ENCODE data around the gene PPIF.
A peak's percentile ranks its signal among the peaks of the same experiment; 100 is the strongest.
"Not testable (repeated sequence)": the region's sequence is repeated elsewhere in the genome, so short reads cannot be mapped to it uniquely, and the experiment has no call there.

Gene PPIF

DNA sequence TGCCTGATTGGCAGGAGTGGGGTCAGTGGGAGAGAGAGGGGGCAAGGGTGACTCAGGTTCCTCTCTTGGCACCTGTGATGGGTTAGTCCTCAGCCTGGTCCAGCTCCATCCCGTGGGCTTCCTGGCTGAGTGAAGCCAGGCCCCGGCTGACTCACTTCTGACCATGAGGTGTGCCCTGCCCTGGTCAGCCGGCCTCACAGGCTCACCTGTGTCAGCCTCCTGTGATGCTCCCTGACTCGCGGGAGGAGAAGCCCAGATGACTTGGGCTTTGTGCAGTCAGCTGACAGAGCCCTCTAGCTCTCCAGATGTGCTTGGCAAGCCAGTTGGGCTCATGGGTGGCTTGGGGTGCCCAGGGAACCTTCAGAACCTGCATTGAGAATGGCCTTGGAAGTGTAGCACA lies 16.0 kb upstream of the PPIF start:
- no peaks in the 10 kb centered on the region for H3K27me3 ChIP-seq (replicated peaks in 2 of 5; ENCODE audit: control insufficient read depth in 4 of 5, insufficient read depth in 5 of 5, low read length in 4 of 5)
- ChIA-PET CTCF (interaction anchor here (1.4 to 4.6 kb wide), 4 partner anchors 8 to 18 kb away, joined by 3 to 28 read pairs (median 10); no protein-coding TSS in a partner anchor), POLR2A (interaction anchor here (1.2 kb wide), 1 partner anchor 8 kb away, joined by 4 read pairs; no protein-coding TSS in a partner anchor)
- WGBS (ENCODE audit: insufficient coverage): 91% methylated on average over 5 of the region's 5 CpGs
- H3K9me3 ChIP-seq (ENCODE audit: control extremely low read depth in 1 of 5, control insufficient read depth in 4 of 5, insufficient read depth in 2 of 5, low read depth in 1 of 5, low read length in 4 of 5): peaks cover 0 to 2% (median 0%) of the 10 kb centered on the region in 5 experiments
- H3K36me3 ChIP-seq (ENCODE audit: control insufficient read depth in 4 of 4, insufficient read depth in 4 of 4, low read length in 3 of 4): no peaks in the 10 kb centered on the region
- peak in 1 of 3 donors; percentile 31 for DNase-seq
- H3K4me3 ChIP-seq (ENCODE audit: control insufficient read depth in 1 of 7, extremely low read depth in 1 of 7, insufficient read depth in 4 of 7, low read depth in 2 of 7, low read length in 6 of 7): no peak overlapping the region
- peaks cover 0 to 5% (median 0%) of the 10 kb centered on the region in 4 experiments for H3K4me1 ChIP-seq (ENCODE audit: control extremely low read depth in 1 of 4, control insufficient read depth in 4 of 4, insufficient read depth in 4 of 4, low read length in 3 of 4)
- no peak overlapping the region for H3K27ac ChIP-seq (ENCODE audit: insufficient read depth in 1 of 2, low read depth in 1 of 2, low read length in 2 of 2, poor library complexity in 1 of 2, severe bottlenecking in 2 of 2)

GRCh38 chr10:79331709-79332108 lies 15.6 kb upstream of the PPIF start:
- ChIA-PET CTCF (interaction anchor here (1.4 to 4.6 kb wide), 4 partner anchors 8 to 18 kb away, joined by 3 to 28 read pairs (median 10); no protein-coding TSS in a partner anchor), POLR2A (interaction anchor here (1.2 kb wide), 1 partner anchor 9 kb away, joined by 4 read pairs; no protein-coding TSS in a partner anchor)
- H3K27me3 ChIP-seq (replicated peaks in 2 of 5; ENCODE audit: control insufficient read depth in 4 of 5, insufficient read depth in 5 of 5, low read length in 4 of 5): no peaks in the 10 kb centered on the region
- H3K4me1 ChIP-seq (ENCODE audit: control extremely low read depth in 1 of 4, control insufficient read depth in 4 of 4, insufficient read depth in 4 of 4, low read length in 3 of 4): peaks cover 0 to 5% (median 0%) of the 10 kb centered on the region in 4 experiments
- no peaks in the 10 kb centered on the region for H3K36me3 ChIP-seq (ENCODE audit: control insufficient read depth in 4 of 4, insufficient read depth in 4 of 4, low read length in 3 of 4)
- H3K9me3 ChIP-seq (ENCODE audit: control extremely low read depth in 1 of 5, control insufficient read depth in 4 of 5, insufficient read depth in 2 of 5, low read depth in 1 of 5, low read length in 4 of 5): peaks cover 0 to 2% (median 0%) of the 10 kb centered on the region in 5 experiments
- H3K4me3 ChIP-seq (ENCODE audit: control insufficient read depth in 1 of 7, extremely low read depth in 1 of 7, insufficient read depth in 4 of 7, low read depth in 2 of 7, low read length in 6 of 7): no peak overlapping the region
- WGBS (ENCODE audit: insufficient coverage): 87% methylated on average over 3 of the region's 6 CpGs
- peak; percentile 70 to 93 (median 84) for DNase-seq
- no peak overlapping the region for H3K27ac ChIP-seq (ENCODE audit: insufficient read depth in 1 of 2, low read depth in 1 of 2, low read length in 2 of 2, poor library complexity in 1 of 2, severe bottlenecking in 2 of 2)

DNA sequence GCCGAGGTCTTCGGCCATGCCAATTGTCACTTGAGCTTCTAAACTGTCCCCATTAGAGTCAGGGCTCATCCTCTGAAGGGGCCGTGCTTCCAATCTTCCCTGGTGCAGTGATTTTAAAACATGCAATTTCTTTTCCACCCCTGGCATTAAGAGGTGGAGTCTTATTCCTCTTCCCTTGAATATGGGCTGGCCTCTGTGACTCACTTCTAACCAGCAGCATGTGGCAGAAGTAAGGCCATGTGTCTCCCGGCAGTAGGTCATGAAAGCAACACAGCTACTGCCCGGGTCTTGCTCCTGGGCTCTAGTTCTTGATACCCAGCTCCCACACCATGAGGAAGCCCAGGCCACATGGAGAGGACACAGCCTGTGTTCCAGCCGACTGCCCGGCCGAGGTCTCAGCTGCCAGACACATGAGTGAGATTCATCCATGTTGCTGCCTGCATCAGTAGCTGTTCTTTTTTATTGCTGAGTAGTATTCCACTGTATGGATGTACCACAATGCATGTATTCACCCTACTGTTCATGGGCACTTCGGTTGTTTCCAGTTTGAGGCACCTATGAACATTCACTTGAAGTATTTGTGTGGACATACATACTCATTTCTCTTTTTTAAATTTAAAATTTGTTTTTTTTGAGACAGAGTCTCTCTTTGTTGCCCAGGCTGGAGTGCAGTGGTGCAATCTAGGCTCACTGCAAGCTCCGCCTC lies 14.5 kb upstream of the PPIF start:
- DNase-seq; H3K27ac ChIP-seq (ENCODE audit: insufficient read depth in 1 of 2, low read depth in 1 of 2, low read length in 2 of 2, poor library complexity in 1 of 2, severe bottlenecking in 2 of 2); H3K4me1 ChIP-seq (ENCODE audit: control extremely low read depth in 1 of 4, control insufficient read depth in 4 of 4, insufficient read depth in 4 of 4, low read length in 3 of 4); H3K9me3 ChIP-seq (ENCODE audit: control extremely low read depth in 1 of 5, control insufficient read depth in 4 of 5, insufficient read depth in 2 of 5, low read depth in 1 of 5, low read length in 4 of 5); H3K36me3 ChIP-seq (ENCODE audit: control insufficient read depth in 4 of 4, insufficient read depth in 4 of 4, low read length in 3 of 4); H3K27me3 ChIP-seq (replicated peaks in 2 of 5; ENCODE audit: control insufficient read depth in 4 of 5, insufficient read depth in 5 of 5, low read length in 4 of 5); POLR2A ChIA-PET; H3K4me3 ChIP-seq (ENCODE audit: control insufficient read depth in 1 of 7, extremely low read depth in 1 of 7, insufficient read depth in 4 of 7, low read depth in 2 of 7, low read length in 6 of 7): not testable (repeated sequence)
- no CpG with 5 or more reads among the region's 10 CpGs for WGBS (ENCODE audit: insufficient coverage)
- CTCF ChIA-PET: interaction anchor here (4.6 to 5.2 kb wide), 2 partner anchors 9 to 14 kb away, joined by 28 to 46 read pairs; partner anchors contain the start of gene PPIF

- Histone ChIP-seq H3K36me3 (ENCODE audit: control insufficient read depth in 4 of 4, insufficient read depth in 4 of 4, low read length in 3 of 4) (no peaks in the 10 kb centered on the region), H3K9me3 (ENCODE audit: control extremely low read depth in 1 of 5, control insufficient read depth in 4 of 5, insufficient read depth in 2 of 5, low read depth in 1 of 5, low read length in 4 of 5) (peaks cover 0 to 5% (median 0%) of the 10 kb centered on the region in 5 experiments), H3K4me1 (ENCODE audit: control extremely low read depth in 1 of 4, control insufficient read depth in 4 of 4, insufficient read depth in 4 of 4, low read length in 3 of 4) (peaks cover 0 to 5% (median 0%) of the 10 kb centered on the region in 4 experiments), H3K27ac (ENCODE audit: insufficient read depth in 1 of 2, low read depth in 1 of 2, low read length in 2 of 2, poor library complexity in 1 of 2, severe bottlenecking in 2 of 2) (no peak overlapping the region), H3K27me3 (replicated peaks in 2 of 5; ENCODE audit: control insufficient read depth in 4 of 5, insufficient read depth in 5 of 5, low read length in 4 of 5) (no peaks in the 10 kb centered on the region), H3K4me3 (ENCODE audit: control insufficient read depth in 1 of 7, extremely low read depth in 1 of 7, insufficient read depth in 4 of 7, low read depth in 2 of 7, low read length in 6 of 7) (no peak overlapping the region)
- POLR2A ChIA-PET: no interaction called here
- CTCF ChIA-PET: interaction anchor here (1.5 to 5.2 kb wide), 4 partner anchors 9 to 39 kb away, joined by 3 to 46 read pairs (median 16); partner anchors contain the start of gene PPIF
- WGBS (ENCODE audit: insufficient coverage): 100% methylated on average over 1 of the region's 2 CpGs
- no peak for DNase-seq
These were observed 13.8 kb upstream of the PPIF start for GRCh38 chr10:79333513-79333912.

- Histone ChIP-seq H3K4me1 (ENCODE audit: control extremely low read depth in 1 of 4, control insufficient read depth in 4 of 4, insufficient read depth in 4 of 4, low read length in 3 of 4) (peaks cover 0 to 5% (median 0%) of the 10 kb centered on the region in 4 experiments), H3K27me3 (replicated peaks in 2 of 5; ENCODE audit: control insufficient read depth in 4 of 5, insufficient read depth in 5 of 5, low read length in 4 of 5) (no peaks in the 10 kb centered on the region), H3K9me3 (ENCODE audit: control extremely low read depth in 1 of 5, control insufficient read depth in 4 of 5, insufficient read depth in 2 of 5, low read depth in 1 of 5, low read length in 4 of 5) (peaks cover 0 to 5% (median 0%) of the 10 kb centered on the region in 5 experiments), H3K36me3 (ENCODE audit: control insufficient read depth in 4 of 4, insufficient read depth in 4 of 4, low read length in 3 of 4) (no peaks in the 10 kb centered on the region), H3K4me3 (ENCODE audit: control insufficient read depth in 1 of 7, extremely low read depth in 1 of 7, insufficient read depth in 4 of 7, low read depth in 2 of 7, low read length in 6 of 7) (no peak overlapping the region), H3K27ac (ENCODE audit: insufficient read depth in 1 of 2, low read depth in 1 of 2, low read length in 2 of 2, poor library complexity in 1 of 2, severe bottlenecking in 2 of 2) (no peak overlapping the region)
- POLR2A ChIA-PET: interaction anchor here (1.8 kb wide), 1 partner anchor 12 kb away, joined by 5 read pairs; no protein-coding TSS in a partner anchor
- CTCF ChIA-PET: interaction anchor here (1.2 to 5.2 kb wide), 6 partner anchors 8 to 57 kb away, joined by 3 to 46 read pairs (median 4); partner anchors contain the start of gene PPIF
- 96% methylated on average over 2 of the region's 2 CpGs for WGBS (ENCODE audit: insufficient coverage)
- no peak for DNase-seq
These were observed 12.7 kb upstream of the PPIF start for GRCh38 chr10:79334573-79334972.

- H3K27ac ChIP-seq (ENCODE audit: insufficient read depth in 1 of 2, low read depth in 1 of 2, low read length in 2 of 2, poor library complexity in 1 of 2, severe bottlenecking in 2 of 2): no peak overlapping the region
- ChIA-PET POLR2A (interaction anchor here (1.8 kb wide), 1 partner anchor 13 kb away, joined by 5 read pairs; no protein-coding TSS in a partner anchor), CTCF (interaction anchor here (1.2 to 5.2 kb wide), 5 partner anchors 11 to 56 kb away, joined by 4 to 46 read pairs (median 4); partner anchors contain the start of gene PPIF)
- H3K27me3 ChIP-seq (replicated peaks in 2 of 5; ENCODE audit: control insufficient read depth in 4 of 5, insufficient read depth in 5 of 5, low read length in 4 of 5): no peaks in the 10 kb centered on the region
- H3K4me1 ChIP-seq (ENCODE audit: control extremely low read depth in 1 of 4, control insufficient read depth in 4 of 4, insufficient read depth in 4 of 4, low read length in 3 of 4): peaks cover 0 to 5% (median 0%) of the 10 kb centered on the region in 4 experiments
- no peak for DNase-seq
- peaks cover 0 to 5% (median 0%) of the 10 kb centered on the region in 5 experiments for H3K9me3 ChIP-seq (ENCODE audit: control extremely low read depth in 1 of 5, control insufficient read depth in 4 of 5, insufficient read depth in 2 of 5, low read depth in 1 of 5, low read length in 4 of 5)
- WGBS (ENCODE audit: insufficient coverage): 85% methylated on average over 2 of the region's 2 CpGs
- no peaks in the 10 kb centered on the region for H3K36me3 ChIP-seq (ENCODE audit: control insufficient read depth in 4 of 4, insufficient read depth in 4 of 4, low read length in 3 of 4)
- H3K4me3 ChIP-seq (ENCODE audit: control insufficient read depth in 1 of 7, extremely low read depth in 1 of 7, insufficient read depth in 4 of 7, low read depth in 2 of 7, low read length in 6 of 7): no peak overlapping the region
These were observed 12.2 kb upstream of the PPIF start for GRCh38 chr10:79335094-79335469.
